NCI-H1436 treated with DMSO at 0.1 percent for 48 hours (cell line): Measurements from ENCODE around the gene SLC17A2.

Experiments used
- DNase-seq: peaks from one replicate; lab custom pipeline; 2025; lab: John Stamatoyannopoulos, UW

SLC17A2 gene, protein sequence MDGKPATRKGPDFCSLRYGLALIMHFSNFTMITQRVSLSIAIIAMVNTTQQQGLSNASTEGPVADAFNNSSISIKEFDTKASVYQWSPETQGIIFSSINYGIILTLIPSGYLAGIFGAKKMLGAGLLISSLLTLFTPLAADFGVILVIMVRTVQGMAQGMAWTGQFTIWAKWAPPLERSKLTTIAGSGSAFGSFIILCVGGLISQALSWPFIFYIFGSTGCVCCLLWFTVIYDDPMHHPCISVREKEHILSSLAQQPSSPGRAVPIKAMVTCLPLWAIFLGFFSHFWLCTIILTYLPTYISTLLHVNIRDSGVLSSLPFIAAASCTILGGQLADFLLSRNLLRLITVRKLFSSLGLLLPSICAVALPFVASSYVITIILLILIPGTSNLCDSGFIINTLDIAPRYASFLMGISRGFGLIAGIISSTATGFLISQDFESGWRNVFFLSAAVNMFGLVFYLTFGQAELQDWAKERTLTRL

DNA sequence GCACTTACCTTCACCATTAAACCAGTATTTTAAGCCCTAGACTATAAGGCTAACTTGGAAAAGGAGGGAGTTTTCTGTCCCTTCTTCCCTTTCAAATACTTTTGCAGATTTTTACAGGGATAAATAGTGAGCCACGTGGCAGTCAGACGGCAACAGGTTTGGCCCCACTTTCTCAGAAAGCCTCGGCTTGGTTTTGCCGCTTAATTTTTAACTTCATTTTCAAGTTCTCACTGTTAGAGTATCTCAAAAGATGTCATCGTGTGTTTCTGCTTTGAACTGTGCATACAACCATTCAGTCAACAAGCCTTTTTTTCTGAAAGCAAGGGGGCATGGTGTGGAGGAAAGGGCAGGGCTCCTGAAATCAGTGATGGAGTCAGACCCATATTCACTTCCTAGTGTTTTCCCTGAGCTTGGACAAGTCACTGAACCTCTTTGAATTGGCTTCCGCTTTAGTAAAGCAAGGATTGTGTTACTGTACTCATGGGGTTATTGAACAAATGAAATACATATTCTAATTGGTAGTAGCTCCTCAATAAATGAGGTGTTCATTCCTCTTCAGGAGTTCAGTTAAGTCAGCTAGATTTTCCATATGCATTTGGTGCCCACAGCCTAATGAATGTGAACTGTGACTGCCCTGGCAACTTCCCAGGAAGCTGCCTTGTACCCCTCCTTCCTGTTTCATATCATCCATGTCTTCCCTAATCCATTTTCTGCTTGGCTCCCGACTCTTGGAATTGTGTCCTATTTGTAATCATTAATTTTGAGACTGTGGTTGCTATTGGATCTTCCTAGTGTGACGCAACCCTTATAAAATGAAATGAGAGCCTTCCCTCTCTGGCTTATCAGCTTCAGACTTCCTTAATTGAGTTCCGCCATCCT, at the start of gene SLC17A2:
TSS of gene SLC17A2 (minus strand) at position 160 of the 879 bp plus-strand sequence. CDS start 4,895 bp downstream, outside the sequence.
- no peak for DNase-seq

DNA sequence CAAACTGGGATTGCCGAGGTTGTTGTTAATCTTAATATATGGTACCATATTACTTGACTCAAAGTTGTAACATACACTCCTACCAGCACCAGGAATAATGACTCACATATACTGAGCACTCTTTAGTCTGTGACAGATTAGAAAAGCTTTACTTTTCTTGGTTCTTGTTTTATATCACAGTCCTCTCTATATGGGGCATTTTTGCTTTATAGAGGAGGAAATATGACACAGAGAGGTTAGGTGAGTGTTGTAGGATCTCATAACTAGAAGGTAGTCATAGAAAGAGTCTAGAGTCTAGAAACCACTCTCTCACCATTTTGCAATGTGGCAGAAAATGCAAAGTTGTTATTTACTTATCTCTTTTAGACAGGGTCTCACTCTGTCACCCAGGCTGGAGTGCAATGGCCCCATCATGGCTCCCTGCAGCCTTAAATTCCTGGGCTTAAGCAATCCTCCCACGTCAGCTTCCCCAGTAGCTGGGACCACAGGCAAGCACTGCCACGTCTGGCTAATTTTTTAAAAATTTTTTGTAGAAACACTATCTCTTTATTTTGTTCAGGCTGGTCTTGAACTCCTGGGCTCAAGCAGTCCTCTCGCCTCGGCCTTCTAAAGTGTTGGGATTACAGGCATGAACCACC, 45.6 kb upstream of the SLC17A2 start:
- no peak for DNase-seq

DNA sequence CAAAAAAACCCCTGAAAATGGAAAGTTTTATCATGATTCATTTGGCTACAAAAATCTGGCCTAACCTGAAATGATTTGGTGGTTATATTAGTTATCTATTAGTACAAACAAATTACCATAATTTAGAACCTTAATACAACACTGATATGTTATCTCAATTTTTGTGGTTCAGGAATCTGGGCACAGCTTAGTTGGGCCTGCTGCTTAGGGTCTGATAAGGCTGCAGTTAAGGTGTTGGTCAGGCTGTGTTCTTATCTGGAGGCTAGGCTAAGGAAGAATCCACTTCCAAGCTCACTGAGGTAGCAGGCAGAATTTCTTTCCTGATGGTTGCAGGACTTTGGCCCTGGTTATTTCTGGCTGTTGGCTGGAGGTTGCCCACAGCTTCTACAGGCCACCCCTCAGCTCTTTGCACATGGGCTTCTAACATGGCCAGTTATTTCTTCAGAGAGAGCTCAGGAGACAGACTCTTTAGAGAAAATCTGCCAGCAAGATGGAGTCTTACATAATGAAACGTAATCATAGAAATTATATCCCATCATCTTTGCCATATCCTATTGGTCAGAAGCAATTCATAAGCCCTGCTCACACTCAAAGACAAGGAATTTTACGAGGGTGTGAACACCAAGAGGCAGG, 43.5 kb upstream of the SLC17A2 start:
- DNase-seq: no peak

DNA sequence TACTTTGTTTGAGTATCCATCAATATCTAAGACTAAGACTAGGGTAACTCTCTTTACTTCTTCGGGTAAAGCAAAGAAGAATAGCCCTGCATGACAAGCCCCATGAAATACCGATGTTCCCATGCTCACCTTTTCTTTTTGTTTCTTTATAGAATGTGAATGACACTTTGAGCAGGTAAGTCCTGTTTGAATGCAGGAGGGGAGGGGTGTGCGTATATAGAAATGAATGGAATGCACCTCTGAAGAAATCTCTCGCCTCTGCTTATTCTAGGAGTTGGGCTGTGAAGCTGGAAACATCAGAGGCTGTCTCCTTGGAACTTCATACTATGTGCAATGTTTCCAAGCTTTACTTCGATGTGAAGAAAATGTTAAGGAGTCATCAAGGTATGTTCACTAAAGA, 42.4 kb upstream of the SLC17A2 start:
- no peak for DNase-seq

DNA sequence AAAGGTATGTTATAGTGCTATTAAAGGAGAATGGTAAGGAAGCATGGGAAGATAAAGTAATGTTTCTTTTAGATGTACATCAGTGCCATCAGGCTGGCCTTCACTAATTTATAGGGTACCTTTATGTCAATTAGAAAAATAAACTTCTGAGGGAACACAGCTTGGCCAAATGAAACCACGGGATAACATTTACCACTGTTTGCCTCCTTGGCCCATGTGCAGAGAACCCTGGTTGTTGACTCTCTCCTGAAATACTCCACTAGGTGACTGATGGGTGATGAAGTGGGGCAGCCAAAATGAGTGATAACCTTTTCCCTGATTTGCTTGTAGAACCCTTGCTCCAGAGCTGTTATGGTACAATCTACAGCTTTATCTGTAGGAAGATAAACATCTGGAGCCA, 41.6 kb upstream of the SLC17A2 start:
- DNase-seq: no peak

DNA sequence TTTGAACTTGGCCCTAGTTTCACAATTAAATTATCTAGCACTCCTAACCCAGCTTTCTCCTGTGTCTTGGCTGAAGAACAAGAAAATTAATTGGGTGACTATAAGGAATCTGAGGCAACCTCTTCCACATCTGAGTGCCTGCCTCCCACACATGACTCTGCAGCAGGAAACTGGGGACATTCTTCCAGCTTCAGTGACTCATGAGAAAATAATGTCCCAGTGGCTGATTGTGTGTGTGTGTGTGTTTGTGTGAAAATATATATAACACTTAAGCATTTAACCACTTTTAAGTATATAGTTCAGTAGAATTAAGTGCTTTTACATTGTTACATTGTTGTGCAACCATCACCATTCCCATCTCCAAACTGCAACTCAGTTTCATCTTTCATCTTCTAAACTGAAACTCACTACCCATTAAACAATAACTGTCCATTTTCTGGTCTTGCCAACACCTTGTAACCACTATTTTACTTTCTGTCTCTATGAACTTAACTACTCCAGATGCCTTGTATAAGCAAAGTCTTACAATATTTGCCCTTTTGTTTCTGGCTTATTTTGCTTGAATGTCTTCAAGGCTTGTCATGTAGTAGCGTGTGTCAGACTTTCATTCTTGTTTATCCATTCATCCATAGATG, 40.8 kb upstream of the SLC17A2 start:
- no peak for DNase-seq

DNA sequence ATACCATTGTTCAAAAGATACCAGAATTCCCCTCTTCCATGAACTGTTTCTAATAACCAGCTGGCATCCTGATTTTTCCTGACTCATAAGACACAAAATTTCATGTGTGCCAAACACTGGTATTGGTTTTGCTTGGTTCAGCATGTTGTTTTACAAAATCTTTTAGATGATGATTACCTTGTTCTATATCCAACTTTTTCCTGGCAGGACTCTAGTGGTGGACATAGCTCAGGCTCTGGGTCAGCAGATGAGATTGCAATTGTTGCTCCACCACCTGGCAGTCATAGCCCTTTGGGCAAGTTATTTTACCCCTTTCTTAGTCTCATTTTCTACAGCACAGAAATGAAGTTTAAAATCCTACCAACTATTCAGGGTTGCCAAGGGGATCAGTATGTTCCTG, 38.3 kb upstream of the SLC17A2 start:
- no peak for DNase-seq

DNA sequence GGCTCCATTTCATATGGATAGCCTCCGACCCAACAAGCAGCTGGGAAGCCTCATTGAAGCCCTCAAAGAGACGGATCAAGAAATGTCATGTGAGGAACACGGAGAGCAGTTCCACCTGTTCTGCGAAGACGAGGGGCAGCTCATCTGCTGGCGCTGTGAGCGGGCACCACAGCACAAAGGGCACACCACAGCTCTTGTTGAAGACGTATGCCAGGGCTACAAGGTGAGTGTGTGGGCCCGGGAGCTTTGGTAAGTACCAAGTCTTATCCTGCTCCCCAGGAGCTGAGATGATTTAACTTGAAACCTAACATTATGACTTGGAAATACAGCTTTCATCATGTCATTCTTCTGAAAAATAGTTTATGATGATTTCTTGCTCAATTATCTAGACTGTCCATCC, 36.2 kb upstream of the SLC17A2 start:
- no peak for DNase-seq

DNA sequence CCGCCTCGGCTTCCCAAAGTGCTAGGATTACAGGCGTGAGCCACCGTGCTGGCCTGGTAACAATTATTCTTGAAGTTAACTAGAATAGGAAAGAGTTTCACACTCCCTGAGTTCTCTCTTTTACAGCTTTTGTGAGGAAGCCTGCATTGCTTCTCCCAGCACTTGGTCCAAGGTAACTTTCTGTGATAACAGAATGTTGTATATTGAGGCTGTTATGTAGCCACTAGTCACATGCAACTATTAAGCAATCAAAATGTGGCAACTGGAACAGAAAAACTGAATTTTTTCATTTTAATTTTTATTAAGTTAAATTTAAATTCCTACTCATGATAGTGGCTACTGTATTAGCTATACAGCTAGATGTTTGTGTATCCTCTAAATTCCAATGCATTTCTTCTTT, 34.6 kb upstream of the SLC17A2 start:
- no peak for DNase-seq

DNA sequence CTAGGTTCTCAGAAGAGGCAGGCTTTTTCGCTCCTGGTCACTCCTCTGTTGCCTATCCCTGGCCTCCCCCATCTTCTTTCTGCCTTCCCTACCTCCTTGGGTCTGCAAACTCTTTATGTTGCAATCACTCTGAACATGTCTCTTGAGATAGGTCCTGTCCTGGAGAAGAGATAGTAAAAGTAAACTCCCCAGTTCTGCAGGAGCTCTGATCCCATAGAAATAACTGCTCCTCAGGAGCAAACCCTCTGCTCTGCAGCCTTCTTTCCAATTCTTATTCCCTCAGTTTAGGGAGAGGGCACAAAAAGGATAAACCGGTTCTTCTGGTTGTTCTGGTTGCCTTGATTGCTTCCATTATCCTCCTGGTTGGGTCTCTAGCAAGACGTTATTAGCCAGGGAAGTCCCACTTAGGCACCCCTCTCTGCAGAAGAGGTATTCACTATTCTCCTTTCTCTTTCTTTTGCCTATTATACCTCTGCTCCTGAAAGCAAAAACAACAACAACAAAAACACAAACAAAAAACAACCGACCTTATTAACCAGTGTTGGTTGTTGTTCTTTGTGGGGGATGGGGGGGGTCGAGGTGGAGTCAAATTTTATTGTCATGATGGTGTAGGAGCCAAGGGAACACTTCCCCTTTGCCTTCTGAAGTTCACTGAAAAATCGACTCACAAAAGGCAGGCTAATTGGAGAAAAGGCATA, 33.1 kb upstream of the SLC17A2 start:
- DNase-seq: no peak

DNA sequence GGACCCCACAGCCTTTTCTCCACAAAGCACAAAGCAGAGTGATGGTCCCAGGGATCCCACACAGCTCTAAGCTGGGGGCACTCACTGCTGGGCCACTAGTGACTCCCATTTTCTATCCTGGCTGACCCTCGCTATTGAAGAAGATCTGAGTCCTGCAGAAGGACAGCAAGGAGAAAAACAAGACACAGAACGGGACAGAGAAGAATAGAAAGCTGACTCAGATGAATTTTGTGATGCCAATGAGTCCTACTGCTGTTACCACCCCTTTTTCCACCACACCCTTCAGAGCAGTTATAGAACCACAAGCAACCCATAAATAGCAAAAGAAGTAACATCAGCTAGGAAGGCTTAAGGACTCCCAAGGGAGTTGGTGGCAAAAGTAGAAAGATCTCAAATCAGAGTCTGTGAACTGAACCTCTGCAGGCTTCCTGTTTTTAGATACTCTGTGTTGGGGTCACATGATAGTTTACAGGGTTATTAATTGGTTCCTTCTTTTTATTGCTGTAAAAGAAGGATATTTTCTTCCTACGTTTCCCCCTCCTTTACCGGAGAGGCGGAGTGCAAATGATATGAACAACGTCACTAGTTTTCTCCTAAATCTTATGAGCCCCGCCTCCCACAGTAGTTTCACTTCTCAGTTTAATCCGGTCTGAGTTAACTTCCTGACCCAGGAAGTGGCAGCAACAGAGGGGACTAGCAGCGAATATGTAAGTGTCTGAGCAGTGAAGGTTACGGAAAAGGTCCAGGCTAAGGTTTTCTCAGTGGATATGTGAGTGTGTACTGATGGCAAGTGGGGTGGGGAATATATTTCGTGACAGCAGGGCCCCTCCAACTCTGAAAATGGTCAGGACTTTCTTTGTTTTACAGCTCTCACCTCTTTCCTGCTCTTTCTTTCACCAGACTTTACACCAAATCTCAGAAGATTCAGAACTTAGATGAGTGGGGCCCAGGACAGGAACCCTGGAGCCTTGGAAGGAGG, 31.9 kb upstream of the SLC17A2 start, which contains the start of gene TRIM38:
TSS of gene TRIM38 (plus strand) at position 654 of the 979 bp plus-strand sequence. CDS start 3,721 bp downstream, outside the sequence.
- DNase-seq: no peak

DNA sequence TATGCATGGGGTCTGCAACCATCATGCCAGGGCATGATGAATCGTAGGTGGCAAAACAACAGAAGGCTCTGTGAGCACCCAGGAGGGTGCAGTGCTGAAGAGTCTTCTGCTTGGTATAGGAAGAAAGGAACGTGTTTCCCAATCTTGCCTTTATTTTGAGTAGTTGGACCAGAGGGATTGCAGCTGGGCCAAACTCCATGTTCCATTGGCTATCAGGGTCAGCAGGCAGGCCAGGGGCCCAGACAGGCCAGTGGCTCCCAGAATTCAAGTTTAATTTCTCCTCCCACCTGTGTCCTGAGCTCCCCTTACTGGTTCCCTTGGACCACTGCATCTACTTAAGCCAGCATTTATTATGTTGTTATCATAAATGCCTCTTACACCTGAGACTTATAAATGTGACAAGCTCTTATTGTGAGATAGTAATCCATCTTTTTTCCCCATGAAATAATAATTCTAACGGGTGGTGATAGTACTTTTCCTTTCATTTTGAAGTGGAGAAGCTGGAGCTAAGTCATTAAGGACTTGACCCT, 31.2 kb upstream of the SLC17A2 start:
- no peak for DNase-seq

DNA sequence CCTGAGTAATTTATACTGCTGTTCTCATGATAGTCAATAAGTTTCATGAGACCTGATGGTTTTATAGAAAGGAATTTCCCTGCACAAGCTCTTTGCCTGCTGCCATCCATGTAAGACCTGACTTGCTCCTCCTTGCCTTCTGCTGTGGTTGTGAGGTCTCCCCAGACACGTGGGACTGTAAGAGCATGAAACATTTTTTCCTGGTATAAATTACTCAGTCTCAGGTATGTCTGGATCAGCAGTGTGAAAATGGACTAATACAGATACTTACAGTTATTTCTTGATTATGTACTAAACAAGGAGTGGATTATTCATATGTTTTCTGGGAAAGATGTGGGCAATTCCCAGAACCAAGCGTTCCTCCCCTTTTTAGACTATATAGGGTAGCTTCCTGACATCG, 30.2 kb upstream of the SLC17A2 start:
- DNase-seq: no peak

DNA sequence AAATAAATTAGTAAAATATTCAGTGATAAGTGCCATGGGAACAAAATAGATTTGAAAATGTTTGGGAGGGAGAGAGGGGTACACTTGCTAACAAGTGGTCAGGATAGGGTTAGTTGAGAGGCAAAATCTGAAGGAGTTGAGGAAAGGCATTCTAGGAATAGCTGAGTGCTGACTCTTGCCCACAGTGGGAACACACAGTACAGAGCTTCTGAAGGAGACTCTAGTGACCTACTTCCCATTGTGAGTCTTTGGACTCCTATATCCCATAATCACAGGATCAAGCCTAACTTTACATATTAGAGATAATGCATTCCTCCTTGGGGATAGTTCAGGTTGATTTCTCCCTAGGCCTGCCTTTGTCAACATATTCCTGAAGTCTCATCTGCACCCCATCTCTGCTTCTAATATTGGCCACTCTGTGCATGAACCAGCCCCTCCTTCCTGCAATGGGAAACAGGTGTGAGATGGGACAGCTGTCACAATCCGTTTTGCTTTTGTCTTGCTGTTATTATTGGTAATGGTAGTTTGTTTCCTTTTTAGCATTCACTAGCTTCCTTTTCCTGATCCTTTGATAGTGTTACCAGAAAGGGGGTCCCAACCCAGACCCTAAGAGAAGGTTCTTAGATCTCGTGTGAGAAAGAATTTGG, 29.5 kb upstream of the SLC17A2 start:
- DNase-seq: no peak

DNA sequence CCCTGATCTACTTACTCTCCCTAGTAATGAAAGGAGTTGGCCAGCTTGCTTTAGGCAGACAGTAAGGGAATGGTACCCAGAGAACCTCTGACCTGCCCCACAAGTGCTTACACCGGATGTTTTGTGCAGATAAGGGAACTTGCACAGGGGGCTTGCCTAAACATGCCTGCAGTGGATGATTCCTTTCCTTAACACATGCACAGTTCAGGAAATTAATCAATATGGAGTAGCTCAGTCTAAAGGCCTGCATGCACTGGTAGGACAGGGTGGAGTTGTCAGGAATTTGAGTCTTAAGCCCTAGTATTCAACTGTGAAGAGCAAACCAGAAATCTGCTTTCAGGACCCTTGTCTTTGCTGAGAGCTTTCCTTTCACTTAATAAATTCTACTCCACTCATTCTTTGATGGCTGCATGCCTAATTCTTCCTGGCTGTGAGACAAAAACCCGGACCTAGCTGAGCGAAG, 28.2 kb upstream of the SLC17A2 start:
- no peak for DNase-seq

DNA sequence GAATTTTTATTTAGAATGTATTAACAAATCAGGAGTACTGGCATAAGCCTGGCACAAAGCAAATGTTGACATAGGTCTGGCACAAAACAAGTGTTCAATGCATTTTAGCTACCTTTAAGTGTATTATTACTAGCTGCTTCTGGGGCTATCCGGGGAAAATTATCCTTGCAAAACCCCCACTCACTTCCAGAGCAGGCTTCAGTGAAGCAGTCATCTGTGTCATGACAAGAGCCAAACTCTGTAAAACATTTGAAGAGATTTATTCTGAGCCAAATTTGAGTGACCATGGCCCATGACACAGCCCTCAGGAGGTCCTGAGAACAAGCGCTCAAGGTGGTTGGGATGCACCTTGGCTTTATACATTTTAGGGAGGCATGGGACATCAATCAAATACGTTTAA, 25.7 kb upstream of the SLC17A2 start:
- no peak for DNase-seq

DNA sequence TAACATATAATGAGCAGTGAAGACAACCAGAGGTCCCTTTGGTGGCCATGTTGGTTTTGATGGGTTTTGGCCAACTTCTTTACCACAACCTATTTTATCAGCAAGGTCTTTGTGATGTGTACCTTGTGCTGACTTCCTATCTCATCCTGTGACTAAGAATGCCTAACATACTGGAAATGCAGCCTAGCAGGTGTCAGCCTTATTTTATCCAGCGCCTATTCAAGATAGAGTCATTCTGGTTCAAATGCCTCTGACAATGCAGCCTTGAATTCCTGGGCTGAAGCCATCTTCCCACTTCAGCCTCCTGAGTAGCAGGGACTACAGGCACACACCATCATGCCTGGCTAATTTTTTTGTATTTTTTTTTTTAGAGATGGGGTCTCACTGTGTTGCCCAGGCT, 24.3 kb upstream of the SLC17A2 start:
- DNase-seq: no peak

DNA sequence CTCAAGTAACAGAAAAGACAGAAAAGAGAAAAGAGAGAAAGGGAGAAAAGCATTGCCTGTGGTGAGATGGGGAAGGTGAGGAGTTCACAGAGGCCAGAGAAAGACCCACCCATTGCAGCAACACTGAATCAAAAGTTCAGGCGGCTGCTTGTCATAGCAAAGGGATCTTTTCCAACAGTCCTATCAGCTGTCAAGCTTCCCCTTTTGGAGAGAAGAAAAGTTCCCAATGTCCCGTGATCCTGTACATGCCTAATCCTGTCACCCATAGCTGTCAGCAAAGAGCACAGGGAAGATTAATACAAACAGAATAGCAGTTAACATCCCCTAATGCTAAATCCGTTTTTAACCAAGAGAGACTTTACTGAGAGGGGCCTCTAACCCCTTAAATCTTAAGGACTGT, 23.2 kb upstream of the SLC17A2 start:
- DNase-seq: no peak

DNA sequence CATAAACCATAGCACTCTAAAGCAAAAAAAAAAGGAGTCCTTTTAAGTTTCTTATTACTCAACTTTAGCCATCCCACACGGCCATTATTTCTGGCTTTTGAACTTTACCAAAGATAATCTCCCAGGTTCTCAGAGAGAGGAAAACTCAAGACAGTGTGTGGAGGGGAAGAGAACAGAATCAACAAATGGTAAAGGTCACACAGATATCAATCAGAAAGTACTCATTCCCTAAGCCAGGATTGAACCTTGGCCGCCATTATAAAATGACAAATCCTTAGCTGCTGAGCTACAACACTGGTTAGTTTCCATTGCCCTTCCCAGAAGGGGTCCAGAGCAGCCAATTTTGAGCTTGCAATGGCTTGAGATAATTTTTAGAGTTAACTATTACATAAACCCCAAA, 22.0 kb upstream of the SLC17A2 start:
- DNase-seq: no peak
